SKM-1 treated with dmso at 0.1 percent for 144 hours (cell line): ENCODE measurements around the gene ARHGAP22.

Experiments
- DNase-seq: peaks from one replicate; lab custom pipeline; 2025; ENCODE audit not compliant: unreplicated experiment; lab: John Stamatoyannopoulos, UW

Gene ARHGAP22

GRCh38 chr10:48590945-48591344 lies 13.9 kb downstream of the ARHGAP22 start:
- DNase-seq: no peak

GRCh38 chr10:48589266-48589665 lies 15.6 kb downstream of the ARHGAP22 start:
- DNase-seq: no peak

- DNase-seq: no peak
Measured at GRCh38 chr10:48587819-48588218, 17.1 kb downstream of the ARHGAP22 start.

- DNase-seq: no peak
Measured at GRCh38 chr10:48587101-48587500, 17.8 kb downstream of the ARHGAP22 start.

GRCh38 chr10:48582970-48583369 lies 21.9 kb downstream of the ARHGAP22 start:
- DNase-seq: no peak

GRCh38 chr10:48580236-48580635 lies 24.6 kb downstream of the ARHGAP22 start:
- DNase-seq: no peak

- no peak for DNase-seq
Measured at GRCh38 chr10:48579251-48579960, 25.5 kb downstream of the ARHGAP22 start.

GRCh38 chr10:48577158-48577557 lies 27.7 kb downstream of the ARHGAP22 start:
- DNase-seq: peak; percentile 99

GRCh38 chr10:48576501-48576900 lies 28.4 kb downstream of the ARHGAP22 start:
- no peak for DNase-seq

GRCh38 chr10:48575901-48576300 lies 29.0 kb downstream of the ARHGAP22 start:
- DNase-seq: no peak

- no peak for DNase-seq
Measured at GRCh38 chr10:48574817-48575380, 30.0 kb downstream of the ARHGAP22 start.

- no peak for DNase-seq
Measured at GRCh38 chr10:48574322-48574796, 30.5 kb downstream of the ARHGAP22 start.

- DNase-seq: no peak
Measured at GRCh38 chr10:48573045-48573444, 31.8 kb downstream of the ARHGAP22 start.

GRCh38 chr10:48572414-48572813 lies 32.5 kb downstream of the ARHGAP22 start:
- no peak for DNase-seq

- no peak for DNase-seq
Measured at GRCh38 chr10:48568546-48568945, 36.3 kb downstream of the ARHGAP22 start.

- DNase-seq: no peak
Measured at GRCh38 chr10:48568131-48568530, 36.7 kb downstream of the ARHGAP22 start.

- no peak for DNase-seq
Measured at GRCh38 chr10:48567346-48567745, 37.5 kb downstream of the ARHGAP22 start.

- no peak for DNase-seq
Measured at GRCh38 chr10:48564466-48565160, 40.3 kb downstream of the ARHGAP22 start.

GRCh38 chr10:48557511-48558123 lies 47.3 kb downstream of the ARHGAP22 start:
- DNase-seq: no peak

GRCh38 chr10:48556713-48557112 lies 48.2 kb downstream of the ARHGAP22 start:
- no peak for DNase-seq

- DNase-seq: no peak
Measured at GRCh38 chr10:48556065-48556464, 48.8 kb downstream of the ARHGAP22 start.
